ENCODE results near the gene ZNF611.
"Not testable (repeated sequence)": the region's sequence is repeated elsewhere in the genome, so short reads cannot be mapped to it uniquely, and the experiment has no call there.

The ZNF611 gene

GRCh38 chr19:52716522-52716921, 18.3 kb downstream of the ZNF611 start:
- no peak for DNase-seq (ENCODE audit: low spot score)

GRCh38 chr19:52715902-52716301, 18.9 kb downstream of the ZNF611 start:
- DNase-seq (ENCODE audit: low spot score) = not testable (repeated sequence)

DNA sequence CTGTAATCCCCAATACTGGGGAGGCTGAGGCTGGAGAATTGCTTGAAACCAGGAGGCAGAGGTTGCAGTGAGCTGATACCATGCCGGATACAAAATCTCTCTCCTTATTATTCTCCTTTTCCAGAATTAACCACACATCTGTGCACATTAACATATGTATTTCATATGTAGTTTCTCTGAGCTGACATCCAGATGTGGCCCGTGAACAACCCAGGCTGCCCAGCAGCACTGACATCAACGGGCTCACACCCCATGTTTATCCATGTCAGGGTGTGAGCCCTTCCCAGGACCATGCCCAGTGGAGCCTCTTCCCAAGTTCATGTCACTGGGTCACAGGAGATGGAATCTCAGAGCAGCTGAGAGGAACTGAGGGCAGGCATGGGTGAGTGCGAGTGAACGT, 19.5 kb downstream of the ZNF611 start:
- not testable (repeated sequence) for DNase-seq (ENCODE audit: low spot score)

DNA sequence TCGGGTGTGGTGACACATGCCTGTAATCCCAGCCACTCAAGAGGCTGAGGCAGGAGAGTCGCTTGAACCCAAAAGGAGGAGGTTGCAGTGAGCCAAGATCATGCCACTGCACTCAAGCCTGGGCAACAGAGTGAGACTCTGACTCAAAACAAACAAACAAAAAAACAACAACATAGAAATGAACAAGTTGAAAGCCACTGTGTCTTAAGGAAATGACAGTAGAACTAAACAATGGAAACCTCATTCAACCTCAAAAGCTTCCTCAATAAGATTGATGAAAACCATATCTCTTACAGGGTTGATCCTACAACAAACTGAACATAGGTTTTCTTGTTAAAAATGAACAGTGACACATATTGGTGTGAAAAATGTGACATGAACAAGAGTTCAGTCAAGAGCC, 21.8 kb downstream of the ZNF611 start:
- DNase-seq (ENCODE audit: low spot score) = not testable (repeated sequence)

DNA sequence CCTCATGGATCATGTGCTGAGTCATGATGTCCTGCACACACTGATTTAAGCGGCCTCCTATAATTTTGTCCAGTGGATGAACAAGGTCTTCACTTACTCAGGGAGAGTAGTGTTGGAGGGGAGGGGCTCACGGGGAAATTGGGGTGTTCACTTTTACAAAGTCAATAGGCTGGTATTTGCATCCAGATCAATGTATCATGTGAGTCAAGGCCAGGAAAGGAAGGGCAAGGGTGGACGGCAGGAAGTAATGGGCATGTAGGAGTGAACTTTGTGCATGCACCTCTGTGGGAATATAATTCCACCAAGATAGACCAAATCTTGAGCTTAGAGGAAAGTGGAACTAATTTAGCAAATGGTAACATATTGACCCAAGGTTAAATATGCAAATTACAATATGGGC, 23.2 kb downstream of the ZNF611 start:
- not testable (repeated sequence) for DNase-seq (ENCODE audit: low spot score)

DNA sequence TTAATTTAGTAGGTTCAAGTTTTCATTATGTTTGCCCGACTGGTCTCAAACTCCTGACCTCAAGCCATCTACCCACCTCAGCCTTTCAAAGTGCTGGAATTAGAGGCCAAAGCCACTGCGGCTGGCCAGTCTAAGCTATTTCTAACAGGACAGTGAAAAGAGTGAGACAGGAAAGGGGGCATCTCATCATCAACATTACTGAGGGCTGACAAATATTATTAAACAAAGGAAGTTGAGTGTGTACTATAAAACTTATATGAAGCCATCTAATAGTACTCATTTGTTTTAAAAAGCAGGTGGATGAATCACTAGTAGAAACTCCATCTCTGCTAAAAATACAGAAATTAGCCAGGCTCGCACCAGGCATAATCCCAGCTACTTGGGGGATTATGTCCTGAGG, 24.3 kb downstream of the ZNF611 start:
- DNase-seq (ENCODE audit: low spot score) = no peak

DNA sequence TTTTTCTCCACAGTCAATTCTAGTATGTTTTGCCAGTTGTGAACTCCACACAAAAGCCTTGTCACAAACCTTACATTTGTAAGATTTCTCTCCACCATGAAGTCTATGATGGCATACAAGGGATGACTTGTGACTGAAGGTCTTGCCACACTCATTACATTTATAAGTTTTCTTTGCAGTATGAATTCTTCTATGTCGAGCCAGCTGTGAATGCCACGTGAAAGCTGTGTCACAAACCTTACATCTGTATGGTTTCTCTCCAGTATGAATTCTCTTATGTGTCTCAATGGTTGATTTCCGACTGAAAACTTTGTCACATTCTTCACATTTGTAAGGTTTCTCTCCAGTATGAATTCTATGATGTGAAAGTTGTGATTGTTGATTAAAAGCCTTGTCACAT, 29.2 kb downstream of the ZNF611 start:
- not testable (repeated sequence) for DNase-seq (ENCODE audit: low spot score)

GRCh38 chr19:52703917-52704316, 30.9 kb downstream of the ZNF611 start:
- DNase-seq (ENCODE audit: low spot score) = no peak

DNA sequence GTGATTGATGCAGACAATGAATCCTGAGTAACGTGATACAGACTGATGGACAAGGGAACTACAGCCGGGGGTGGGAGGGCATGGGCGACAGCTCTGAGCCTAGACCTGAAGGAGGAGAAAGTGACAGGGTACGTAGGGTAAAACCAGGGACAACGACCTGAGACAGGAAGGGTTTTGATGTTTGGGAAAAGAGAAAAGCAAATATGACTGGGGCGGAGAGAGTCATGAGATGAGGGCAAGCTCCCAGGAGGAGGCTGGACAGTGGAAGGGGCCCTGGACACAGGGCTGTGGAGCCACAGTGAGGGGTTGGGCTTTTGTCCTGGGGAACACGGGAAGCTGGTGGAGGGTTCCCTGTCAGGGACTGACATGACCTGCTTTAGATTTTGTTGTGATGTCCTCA, 34.2 kb downstream of the ZNF611 start:
- no peak for DNase-seq (ENCODE audit: low spot score)

DNA sequence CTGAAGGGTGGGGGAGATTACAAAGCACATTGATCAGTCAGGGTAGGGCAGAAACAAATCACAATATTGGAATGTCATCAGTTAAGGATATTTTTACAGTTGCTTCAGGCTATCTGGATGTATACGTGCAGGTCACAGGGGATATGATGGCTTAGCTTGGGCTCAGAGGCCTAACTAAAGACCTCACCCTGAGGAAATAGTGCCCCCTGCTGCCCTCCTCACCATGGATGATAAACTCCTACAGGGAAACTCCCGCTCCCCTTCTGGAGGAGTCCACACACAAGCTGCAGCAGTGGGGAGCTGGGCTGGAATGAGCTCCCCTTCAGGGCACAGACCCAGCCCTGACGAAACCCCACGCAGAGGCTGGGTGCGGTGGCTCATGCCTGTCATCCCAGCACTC, 35.3 kb downstream of the ZNF611 start:
- DNase-seq (ENCODE audit: low spot score) = not testable (repeated sequence)

DNA sequence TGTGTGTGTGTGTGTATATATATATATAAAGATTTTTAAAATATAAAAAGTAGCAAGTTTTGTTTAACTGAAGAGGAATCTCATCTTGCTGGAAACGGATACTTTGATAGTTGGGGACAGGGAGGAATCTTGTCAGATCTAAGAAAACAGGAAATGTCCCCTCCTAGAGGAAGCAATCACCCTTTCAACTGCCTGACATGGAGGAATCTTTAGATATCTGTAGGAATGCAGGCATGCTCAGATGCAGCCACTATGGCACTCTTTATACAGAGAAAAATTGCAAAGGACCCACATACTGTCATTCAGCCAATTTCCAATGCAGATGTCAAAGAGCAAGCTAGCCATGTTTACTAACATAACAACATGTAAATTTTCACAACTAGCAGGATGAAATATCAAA, 38.8 kb downstream of the ZNF611 start:
- no peak for DNase-seq (ENCODE audit: low spot score)

- no peak for DNase-seq (ENCODE audit: low spot score)
Measured at GRCh38 chr19:52694921-52695320, 39.9 kb downstream of the ZNF611 start.

- not testable (repeated sequence) for DNase-seq (ENCODE audit: low spot score)
Measured at GRCh38 chr19:52694281-52694680, 40.6 kb downstream of the ZNF611 start.

- DNase-seq (ENCODE audit: low spot score) = no peak
Measured at GRCh38 chr19:52692431-52693008, 42.3 kb downstream of the ZNF611 start.

GRCh38 chr19:52691737-52692136, 43.1 kb downstream of the ZNF611 start:
- DNase-seq (ENCODE audit: low spot score) = peak; percentile 3

- DNase-seq (ENCODE audit: low spot score) = no peak
Measured at GRCh38 chr19:52691215-52691610, 43.6 kb downstream of the ZNF611 start.

- DNase-seq (ENCODE audit: low spot score) = peak; percentile 94
Measured at GRCh38 chr19:52690369-52691214, 44.3 kb downstream of the ZNF611 start.

- DNase-seq (ENCODE audit: low spot score) = no peak
Measured at GRCh38 chr19:52689843-52690368, 44.9 kb downstream of the ZNF611 start.

DNA sequence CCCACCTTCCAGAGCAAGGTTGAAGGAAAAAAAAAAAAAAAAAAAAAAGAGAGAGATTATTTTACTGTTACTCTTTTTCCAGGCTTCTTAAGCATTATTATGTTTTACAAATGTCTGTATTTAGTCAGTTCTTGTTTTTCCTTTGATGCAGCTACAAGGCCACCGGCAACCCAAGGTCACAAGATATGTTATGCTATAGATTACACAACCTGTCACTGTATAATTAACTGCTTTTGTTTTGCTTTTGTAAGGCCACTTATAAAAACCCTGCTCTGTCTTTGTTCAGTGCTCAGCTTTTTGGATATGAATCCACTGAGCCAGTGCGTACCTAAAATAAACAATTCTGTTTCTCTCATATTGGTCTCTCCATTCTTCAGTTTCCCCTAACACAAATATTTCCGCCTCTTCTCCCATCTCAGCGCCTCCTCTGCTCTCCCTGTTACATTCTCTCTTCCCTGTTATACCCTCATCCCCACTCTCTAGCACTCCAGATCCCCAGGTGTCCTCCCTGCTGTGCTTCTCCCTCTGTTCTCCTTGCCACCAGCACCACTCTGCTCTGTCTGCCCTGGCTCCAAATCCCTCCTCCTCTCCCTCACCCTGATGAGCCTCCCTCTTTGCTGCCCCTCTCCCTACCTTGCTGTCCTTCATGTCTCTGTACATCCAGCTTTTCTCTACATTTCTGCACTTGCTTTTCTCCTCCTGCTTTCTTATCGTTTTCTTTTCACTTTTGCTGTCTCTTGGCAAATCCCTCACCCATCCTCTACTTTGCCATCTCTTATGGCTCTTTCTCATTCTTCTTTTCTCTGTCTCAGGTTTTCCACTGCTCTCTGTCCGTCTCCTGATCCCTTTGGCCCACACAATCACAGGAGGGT, 45.7 kb downstream of the ZNF611 start:
- not testable (repeated sequence) for DNase-seq (ENCODE audit: low spot score)

DNA sequence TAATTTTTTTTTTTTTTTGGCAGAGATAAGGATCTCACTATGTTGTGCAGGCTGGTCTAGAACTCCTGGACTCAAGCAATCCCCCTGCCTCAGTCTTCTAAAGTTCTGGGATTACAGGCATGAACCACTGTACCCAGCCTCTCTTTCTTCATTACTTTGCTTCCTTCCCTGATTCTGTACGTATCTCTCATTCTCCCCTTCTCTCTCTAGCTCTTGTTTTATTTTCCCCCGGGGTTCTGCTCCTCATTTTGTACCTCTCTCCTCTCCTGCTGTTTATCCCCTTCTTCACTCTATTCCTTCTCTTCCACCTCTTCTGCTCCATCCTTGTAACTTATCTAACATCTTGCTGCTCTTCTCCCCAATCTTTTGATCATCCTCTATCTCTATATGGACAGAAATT, 46.5 kb downstream of the ZNF611 start:
- DNase-seq (ENCODE audit: low spot score) = no peak

DNA sequence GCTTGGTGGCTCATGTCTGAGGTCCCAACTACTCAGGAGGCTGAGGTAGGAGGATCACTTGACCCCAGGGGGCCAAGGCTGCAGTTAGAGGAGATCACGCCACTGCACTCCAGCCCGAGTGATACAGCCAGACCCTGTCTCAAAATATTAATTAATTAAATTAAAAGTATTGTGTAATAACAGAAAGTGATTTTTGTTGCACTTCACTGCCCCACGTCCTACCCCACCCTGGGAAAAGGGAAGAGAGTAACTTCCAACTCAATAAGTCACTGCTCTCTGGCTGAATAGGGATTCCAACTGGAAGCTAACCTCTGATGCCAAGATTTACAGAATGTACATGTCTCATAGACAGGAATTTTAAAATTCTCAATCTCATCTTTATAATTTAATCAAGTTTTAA, 47.2 kb downstream of the ZNF611 start:
- DNase-seq (ENCODE audit: low spot score) = no peak

DNA sequence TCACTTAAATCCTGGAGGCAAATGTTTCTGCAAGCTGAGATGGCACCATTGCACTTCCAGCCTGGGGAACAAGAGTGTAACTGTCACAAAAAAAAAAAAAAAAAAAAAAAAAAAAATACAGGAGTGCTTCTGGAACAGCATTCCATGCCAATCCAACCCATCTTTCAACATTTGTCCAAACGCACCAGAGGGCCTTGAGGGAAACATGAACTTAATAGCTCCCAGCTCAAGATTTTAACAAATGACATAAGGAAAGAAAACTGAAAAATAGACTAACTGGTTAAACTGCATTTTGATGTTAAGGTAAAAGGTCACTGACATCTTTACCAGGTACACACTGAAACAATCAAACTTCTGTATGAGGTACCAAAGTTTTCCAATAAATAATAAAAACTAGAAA, 49.0 kb downstream of the ZNF611 start:
- no peak for DNase-seq (ENCODE audit: low spot score)

Data from germinal center (tissue), 1 donor.